ENCODE results near the gene HDGFL2. TPM values are rescaled to one million over a fixed set of nuclear protein-coding genes. Genes with fewer than 3 reads are reported as not detected.

The HDGFL2 gene
- total and polyA plus RNA-seq, 7 donors, result 32.3 to 56.4 (median 44.6) TPM

DNA sequence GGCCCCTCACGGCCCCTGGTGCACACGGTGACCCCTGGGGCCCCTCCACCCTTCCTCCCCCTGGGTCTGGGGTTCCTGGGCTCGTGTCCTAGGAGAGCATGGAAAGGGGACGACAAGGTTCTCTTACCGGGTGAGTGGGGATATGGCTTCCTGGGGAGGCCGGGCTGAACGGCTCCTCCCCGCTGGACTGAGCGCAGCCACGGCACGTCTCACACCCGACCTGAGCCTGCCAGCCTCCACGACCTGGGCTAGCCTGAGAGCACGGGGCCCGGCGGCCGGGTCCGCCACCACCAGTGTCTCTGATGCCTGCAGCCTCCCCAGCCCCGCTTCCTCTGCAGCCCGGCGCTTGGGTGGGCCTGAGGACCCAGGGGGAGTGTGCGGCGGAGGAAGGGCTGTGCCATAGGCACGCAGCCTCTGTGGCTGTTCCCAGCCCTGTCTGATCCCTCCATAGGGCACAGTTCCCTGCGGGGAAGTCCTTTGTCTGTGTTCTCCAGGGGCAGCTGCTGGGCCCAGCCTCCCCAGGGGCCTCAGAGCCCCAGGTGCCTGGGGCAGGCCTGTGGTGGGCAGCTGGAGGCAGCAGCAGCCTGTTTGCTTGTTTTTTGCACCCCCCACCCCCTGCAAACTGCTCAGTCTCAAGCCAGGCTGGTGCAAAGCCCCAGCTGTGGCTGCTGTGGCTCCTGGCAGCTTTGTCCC, 31.2 kb downstream of the HDGFL2 start:
- Histone ChIP-seq H3K27me3 (ENCODE audit: insufficient read depth in 3 of 3, low read length in 2 of 3) (no peaks in the 10 kb centered on the region), H3K4me3 (no peak overlapping the region), H3K4me1 (peaks cover 11% of the 10 kb centered on the region), H3K36me3 (ENCODE audit: insufficient read depth in 1 of 2, low read depth in 1 of 2) (peaks cover 0 to 94% of the 10 kb centered on the region in 2 donors), H3K9me3 (no peaks in the 10 kb centered on the region), H3K27ac (peak overlapping the region; percentile 9)
- DNase-seq (peak in 1 of 2 donors; percentile 53), ATAC-seq (no peak)
- 63 to 76% (median 64%) methylated on average over 12 to 25 of the region's 25 CpGs for WGBS, 3 donors
- TF ChIP-seq CTCF (IDR thresholded peaks at IDR 0.05), result no peak
- intact Hi-C loops (cut with DNase I), result no loop called here

- H3K27me3 ChIP-seq (ENCODE audit: insufficient read depth in 3 of 3, low read length in 2 of 3), result no peaks in the 10 kb centered on the region
- ATAC-seq (no peak), DNase-seq (no peak)
- WGBS, 3 donors, result 52 to 78% (median 59%) methylated on average over 10 of the region's 10 CpGs
- TF ChIP-seq CTCF (IDR thresholded peaks at IDR 0.05), result no peak
- no peak overlapping the region for H3K4me3 ChIP-seq
- peaks cover 0 to 94% of the 10 kb centered on the region in 2 donors for H3K36me3 ChIP-seq (ENCODE audit: insufficient read depth in 1 of 2, low read depth in 1 of 2)
- intact Hi-C loops (cut with DNase I), result no loop called here
- H3K27ac ChIP-seq, result no peak overlapping the region
- no peaks in the 10 kb centered on the region for H3K9me3 ChIP-seq
- peaks cover 16% of the 10 kb centered on the region for H3K4me1 ChIP-seq
These were observed 31.7 kb downstream of the HDGFL2 start for GRCh38 chr19:4503825-4504170.

DNA sequence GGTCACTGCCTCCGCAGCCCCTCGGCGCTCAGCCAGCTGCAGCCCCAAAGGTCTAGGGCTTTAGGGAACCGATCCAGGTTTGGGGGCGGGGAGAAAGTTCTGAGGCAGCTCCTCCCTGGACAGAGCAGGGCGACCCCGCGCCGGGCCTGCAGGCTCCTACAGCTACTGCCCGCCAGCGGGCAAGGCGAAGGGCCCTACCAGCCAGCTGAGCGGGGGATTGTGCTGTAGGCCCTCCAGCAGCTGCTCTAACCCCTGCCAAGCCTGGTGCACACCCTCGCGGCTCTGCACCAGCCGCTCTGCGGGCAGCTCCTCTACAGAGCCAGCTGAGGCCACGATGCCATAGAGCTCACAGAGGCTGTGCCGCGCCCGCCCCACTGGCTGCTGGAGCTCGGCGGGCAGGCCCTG, 32.2 kb downstream of the HDGFL2 start:
- no peaks in the 10 kb centered on the region for H3K9me3 ChIP-seq
- no peak overlapping the region for H3K4me3 ChIP-seq
- TF ChIP-seq CTCF (IDR thresholded peaks at IDR 0.05), result no peak
- H3K36me3 ChIP-seq (ENCODE audit: insufficient read depth in 1 of 2, low read depth in 1 of 2), result peaks cover 0 to 90% of the 10 kb centered on the region in 2 donors
- ATAC-seq (peak in 2 of 4 donors; percentile 16 to 69), DNase-seq (peak in 1 of 2 donors; percentile 66)
- 33 to 48% (median 36%) methylated on average over 9 to 23 of the region's 23 CpGs for WGBS, 3 donors
- H3K27ac ChIP-seq, result peak overlapping the region; percentile 41
- intact Hi-C loops (cut with DNase I), result no loop called here
- peaks cover 18% of the 10 kb centered on the region for H3K4me1 ChIP-seq
- no peaks in the 10 kb centered on the region for H3K27me3 ChIP-seq (ENCODE audit: insufficient read depth in 3 of 3, low read length in 2 of 3)

DNA sequence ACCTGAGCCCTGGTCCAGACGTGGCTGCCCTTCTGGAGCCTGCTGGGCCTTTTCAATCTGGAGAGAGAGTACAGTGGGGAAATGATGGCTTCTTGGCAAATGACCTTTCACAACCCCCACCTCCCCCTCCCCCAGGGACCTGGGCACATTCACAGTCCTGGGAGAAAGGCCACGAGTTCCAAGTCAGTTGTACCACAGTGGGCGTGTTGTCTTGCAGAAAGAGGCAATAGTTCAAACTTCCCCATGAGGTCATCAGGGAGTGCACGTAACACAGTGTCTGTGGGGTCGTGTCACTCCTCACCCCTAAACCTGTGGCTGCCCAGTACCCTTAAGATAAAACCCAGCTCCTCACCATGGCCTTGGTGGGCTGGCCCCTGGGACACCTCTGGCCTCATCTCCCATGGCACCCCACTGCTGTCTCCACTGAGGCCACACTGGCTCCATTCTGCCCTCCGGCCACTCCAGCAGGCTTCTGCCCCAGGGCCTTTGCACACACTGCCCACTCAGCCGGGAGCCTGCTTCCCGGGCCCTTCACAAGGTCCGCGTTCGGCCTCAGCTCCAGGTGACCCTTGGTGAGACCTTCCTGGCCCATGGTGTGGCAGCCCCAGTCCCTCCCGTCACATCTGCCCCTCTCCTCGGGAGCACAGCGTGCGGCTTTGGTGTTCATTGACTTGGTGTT, 32.9 kb downstream of the HDGFL2 start:
- Histone ChIP-seq H3K9me3 (no peaks in the 10 kb centered on the region), H3K36me3 (ENCODE audit: insufficient read depth in 1 of 2, low read depth in 1 of 2) (peaks cover 0 to 83% of the 10 kb centered on the region in 2 donors), H3K27me3 (ENCODE audit: insufficient read depth in 3 of 3, low read length in 2 of 3) (no peaks in the 10 kb centered on the region), H3K4me1 (peaks cover 21% of the 10 kb centered on the region), H3K27ac (peak overlapping the region; percentile 41), H3K4me3 (no peak overlapping the region)
- intact Hi-C loops (cut with DNase I), result no loop called here
- no peak for DNase-seq
- 50 to 75% (median 57%) methylated on average over 15 of the region's 15 CpGs for WGBS, 3 donors
- ATAC-seq, result no peak
- TF ChIP-seq CTCF (IDR thresholded peaks at IDR 0.05), result no peak
